Measurements from ENCODE around the gene CORO6. TPM values are rescaled to one million over a fixed set of nuclear protein-coding genes. Genes with fewer than 3 reads are reported as not detected.
A peak's percentile ranks its signal among the peaks of the same experiment; 100 is the strongest.

CORO6 gene
- polyA plus RNA-seq, 3 donors, result 1.3 TPM; not detected in 2

GRCh38 chr17:29669266-29669665, 46.6 kb upstream of the CORO6 start:
- no peak for TF ChIP-seq CTCF (IDR thresholded peaks at IDR 0.05)
- intact Hi-C loops (cut with micrococcal nuclease), result no loop called here
- peaks cover 83 to 99% of the 10 kb centered on the region in 2 donors for H3K36me3 ChIP-seq (replicated peaks in 1 of 2; ENCODE audit: control insufficient read depth in 1 of 2, insufficient read depth in 2 of 2, low read length in 2 of 2)

GRCh38 chr17:29667969-29668368, 45.3 kb upstream of the CORO6 start:
- DNase-seq, result no peak
- peaks cover 47% of the 10 kb centered on the region for H4K20me1 ChIP-seq (ENCODE audit: insufficient read depth, low read length)
- H3K9ac ChIP-seq (ENCODE audit: insufficient read depth, low read length, poor library complexity, severe bottlenecking), result no peak overlapping the region
- no peaks in the 10 kb centered on the region for H3K27me3 Mint-ChIP-seq (ENCODE audit: low read depth in 3 of 3)
- H3K36me3 Mint-ChIP-seq, result peaks cover 66 to 93% of the 10 kb centered on the region in 2 donors
- H3K4me1 Mint-ChIP-seq, result peaks cover 21% of the 10 kb centered on the region
- no peak overlapping the region for H3K4me3 ChIP-seq (replicated peaks in 1 of 3; ENCODE audit: low read depth in 2 of 3, low read length in 3 of 3)
- intact Hi-C loops (cut with micrococcal nuclease), result no loop called here
- H3K36me3 ChIP-seq (replicated peaks in 1 of 2; ENCODE audit: control insufficient read depth in 1 of 2, insufficient read depth in 2 of 2, low read length in 2 of 2), result peaks cover 76 to 99% of the 10 kb centered on the region in 2 donors
- H3K79me2 ChIP-seq (ENCODE audit: insufficient read depth, low read length), result peaks cover 15% of the 10 kb centered on the region
- H3K4me2 ChIP-seq (replicated peaks; ENCODE audit: extremely low read depth, low read length, poor library complexity, severe bottlenecking), result no peak overlapping the region
- peak overlapping the region in 1 of 2 donors; percentile 44 for H3K27ac ChIP-seq (ENCODE audit: low read depth in 1 of 2, low read length in 2 of 2)
- no peak overlapping the region for H2AFZ ChIP-seq (ENCODE audit: insufficient read depth, low read depth, low read length, poor library complexity, severe bottlenecking)
- no peaks in the 10 kb centered on the region for H3K9me3 ChIP-seq (replicated peaks in 1 of 2; ENCODE audit: control insufficient read depth in 1 of 2, insufficient read depth in 1 of 2, low read length in 2 of 2)
- TF ChIP-seq CTCF (IDR thresholded peaks at IDR 0.05), result no peak
- peaks cover 25 to 29% of the 10 kb centered on the region in 2 donors for H3K4me1 ChIP-seq (ENCODE audit: control insufficient read depth in 1 of 2, insufficient read depth in 2 of 2, low read length in 2 of 2)
- H3K27me3 ChIP-seq (ENCODE audit: control insufficient read depth in 2 of 2, insufficient read depth in 2 of 2, low read length in 2 of 2), result no peaks in the 10 kb centered on the region
- no peak overlapping the region for H3K4me3 Mint-ChIP-seq
- no peaks in the 10 kb centered on the region for H3K9me3 Mint-ChIP-seq
- H3K27ac Mint-ChIP-seq, result peak overlapping the region in 3 of 7 donors; percentile 15 to 73 (median 69)

More at GRCh38 chr17:29669266-29669665, 46.6 kb upstream of the CORO6 start:
- H3K36me3 Mint-ChIP-seq, result peaks cover 73 to 93% of the 10 kb centered on the region in 2 donors
- H3K79me2 ChIP-seq (ENCODE audit: insufficient read depth, low read length), result peaks cover 11% of the 10 kb centered on the region
- H3K4me3 ChIP-seq (replicated peaks in 1 of 3; ENCODE audit: low read depth in 2 of 3, low read length in 3 of 3), result no peak overlapping the region
- H3K9me3 Mint-ChIP-seq, result no peaks in the 10 kb centered on the region
- H3K4me2 ChIP-seq (replicated peaks; ENCODE audit: extremely low read depth, low read length, poor library complexity, severe bottlenecking), result no peak overlapping the region
- DNase-seq, result no peak
- H2AFZ ChIP-seq (ENCODE audit: insufficient read depth, low read depth, low read length, poor library complexity, severe bottlenecking), result no peak overlapping the region
- no peak overlapping the region for H3K9ac ChIP-seq (ENCODE audit: insufficient read depth, low read length, poor library complexity, severe bottlenecking)
- no peaks in the 10 kb centered on the region for H3K9me3 ChIP-seq (replicated peaks in 1 of 2; ENCODE audit: control insufficient read depth in 1 of 2, insufficient read depth in 1 of 2, low read length in 2 of 2)
- H3K27ac Mint-ChIP-seq, result peak overlapping the region in 1 of 7 donors; percentile 15
- H4K20me1 ChIP-seq (ENCODE audit: insufficient read depth, low read length), result peaks cover 45% of the 10 kb centered on the region
- H3K27me3 ChIP-seq (ENCODE audit: control insufficient read depth in 2 of 2, insufficient read depth in 2 of 2, low read length in 2 of 2), result no peaks in the 10 kb centered on the region
- H3K27ac ChIP-seq (ENCODE audit: low read depth in 1 of 2, low read length in 2 of 2), result no peak overlapping the region
- no peak overlapping the region for H3K4me3 Mint-ChIP-seq
- H3K27me3 Mint-ChIP-seq (ENCODE audit: low read depth in 3 of 3), result no peaks in the 10 kb centered on the region
- H3K4me1 Mint-ChIP-seq, result peaks cover 15% of the 10 kb centered on the region
- peaks cover 19 to 20% of the 10 kb centered on the region in 2 donors for H3K4me1 ChIP-seq (ENCODE audit: control insufficient read depth in 1 of 2, insufficient read depth in 2 of 2, low read length in 2 of 2)

Data from CD14-positive monocyte (primary cell).